Uterus (tissue), 4 donors: ENCODE results near the gene VSIR. TPM values are rescaled to one million over a fixed set of nuclear protein-coding genes. Genes with fewer than 3 reads are reported as not detected.

Experiments used
- DNase-seq, 2 donors: peaks; one replicate each; pipeline ENCODE4 v3.0.0-alpha.2; 2019 to 2020
- H3K27ac ChIP-seq, 2 donors: fragments of 200-600 bp; sonication (generic); 1 replicate in 1 of 2; 2 replicates in 1 of 2; pipeline ENCODE4 v1.5.1; 2016 to 2018
- H3K27me3 ChIP-seq, 2 donors: fragments of 200-600 bp; sonication (generic); one replicate each; pipeline ENCODE4 v1.5.1; 2018 to 2019; ENCODE audit warnings: control low read depth in 1 of 2
- H3K36me3 ChIP-seq, 2 donors: fragments of 200-600 bp; sonication (generic); one replicate each; pipeline ENCODE4 v1.5.1; 2019; ENCODE audit warnings: control low read depth in 1 of 2
- H3K4me1 ChIP-seq, 2 donors: fragments of 200-600 bp; sonication (generic); one replicate each; pipeline ENCODE4 v1.5.1; 2018 to 2019; ENCODE audit warnings: control low read depth in 1 of 2
- H3K4me3 ChIP-seq, 2 donors: fragments of 200-600 bp; sonication (generic); 1 replicate in 1 of 2; 2 replicates in 1 of 2; pipeline ENCODE4 v1.5.1; 2018 to 2019; ENCODE audit warnings: mild to moderate bottlenecking in 1 of 2
- H3K9me3 ChIP-seq, 2 donors: fragments of 200-600 bp; sonication (generic); one replicate each; pipeline ENCODE4 v1.5.1; 2019; ENCODE audit warnings: control low read depth in 1 of 2
- POLR2A ChIP-seq, 2 donors: fragments of 450-650 bp; IDR thresholded peaks; one replicate each; pipeline ENCODE4 v1.6.1; 2016; ENCODE audit warnings: antibody characterized with exemption in 2 of 2, mild to moderate bottlenecking in 1 of 2, moderate library complexity in 1 of 2
- intact Hi-C: fragments of 100-400 bp; cut with DNase I; formaldehyde crosslinking; loops from one replicate; pipeline ENCODE4 v1.15.1; 2023; ENCODE audit warnings: low total_unique reads
- total RNA-seq, 4 donors: library from RNA; depleted of rRNA in 3 of 4; stranded (reverse); fragments of >200 nt in 3 of 4; gene quantifications; one replicate each; pipeline versions ENCODE4 v1.1.0 to v1.2.4, GENCODE V29; 2014 to 2023
- TF ChIP-seq, protein P1 (sequence below), 4 experiments: fragments of 200-600 bp in 2 of 4; fragments of 450-650 bp in 2 of 4; sonication (generic) in 2 of 4; IDR thresholded peaks; one replicate each; pipeline ENCODE4 v1.5.1; 2016 to 2019; ENCODE audit warnings: antibody characterized with exemption in 4 of 4, mild to moderate bottlenecking in 2 of 4, moderate library complexity in 1 of 4
- donor health status: DM: yes; HTN: yes; CAD: no.

The VSIR gene
- total RNA-seq, 4 donors from 2014 or later, result 18.9 to 127 (median 36.7) TPM

DNA sequence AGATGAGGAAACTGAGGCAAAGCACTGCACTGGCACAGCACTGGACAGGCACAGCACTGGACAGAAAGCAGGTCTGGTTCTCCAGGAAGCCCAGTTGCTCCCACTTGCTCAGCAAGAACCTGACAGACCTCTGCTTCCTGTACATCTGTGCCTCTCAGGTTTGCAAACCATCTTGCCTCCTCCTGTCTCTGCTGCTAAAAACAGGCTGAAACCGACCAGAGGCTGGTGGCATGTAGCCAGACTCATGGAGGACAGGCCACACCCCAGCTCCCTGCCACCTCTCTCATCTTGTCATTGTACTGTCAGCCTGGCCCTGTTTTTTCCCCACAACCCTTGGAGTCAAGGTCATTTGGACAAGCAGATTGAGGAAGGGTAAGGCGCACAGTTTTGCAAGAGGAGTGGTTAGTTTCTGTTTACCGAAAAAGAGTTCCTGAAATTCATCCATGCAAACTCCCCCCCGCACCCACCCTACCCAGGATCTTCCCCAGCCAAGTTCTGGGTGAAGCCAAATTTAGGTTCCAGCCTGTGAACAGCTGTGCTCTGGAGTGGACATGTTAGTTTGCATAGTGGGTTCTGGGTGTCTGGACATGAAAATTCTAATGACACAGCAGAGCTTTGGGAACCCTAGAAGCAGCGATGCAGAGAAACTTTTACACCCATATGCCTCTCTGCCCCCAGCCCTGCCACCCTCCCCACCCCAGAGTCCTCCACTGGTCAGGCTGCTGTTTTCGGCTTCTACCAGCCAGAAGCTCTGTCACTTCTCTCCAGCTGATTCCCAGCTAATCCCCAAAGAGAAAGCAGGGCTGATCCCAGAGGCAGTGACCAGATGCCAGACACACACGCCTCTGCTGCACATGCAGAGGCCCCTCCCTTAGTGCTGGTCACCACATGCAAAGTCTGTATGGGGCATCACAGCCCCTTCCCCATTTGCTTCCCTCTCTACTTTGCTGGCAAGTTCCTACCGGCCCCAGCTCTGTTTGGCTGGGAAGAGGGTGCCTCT is 45.3 kb downstream of the VSIR start:
- Histone ChIP-seq H3K9me3 (no peaks in the 10 kb centered on the region), H3K4me1 (peaks cover 0 to 21% of the 10 kb centered on the region in 2 donors), H3K4me3 (no peak overlapping the region), H3K27me3 (no peaks in the 10 kb centered on the region), H3K36me3 (no peaks in the 10 kb centered on the region), H3K27ac (peak overlapping the region; percentile 65 to 82)
- intact Hi-C loops, result no loop called here
- DNase-seq, result peak; percentile 67 to 68
- TF ChIP-seq, protein P1, sequence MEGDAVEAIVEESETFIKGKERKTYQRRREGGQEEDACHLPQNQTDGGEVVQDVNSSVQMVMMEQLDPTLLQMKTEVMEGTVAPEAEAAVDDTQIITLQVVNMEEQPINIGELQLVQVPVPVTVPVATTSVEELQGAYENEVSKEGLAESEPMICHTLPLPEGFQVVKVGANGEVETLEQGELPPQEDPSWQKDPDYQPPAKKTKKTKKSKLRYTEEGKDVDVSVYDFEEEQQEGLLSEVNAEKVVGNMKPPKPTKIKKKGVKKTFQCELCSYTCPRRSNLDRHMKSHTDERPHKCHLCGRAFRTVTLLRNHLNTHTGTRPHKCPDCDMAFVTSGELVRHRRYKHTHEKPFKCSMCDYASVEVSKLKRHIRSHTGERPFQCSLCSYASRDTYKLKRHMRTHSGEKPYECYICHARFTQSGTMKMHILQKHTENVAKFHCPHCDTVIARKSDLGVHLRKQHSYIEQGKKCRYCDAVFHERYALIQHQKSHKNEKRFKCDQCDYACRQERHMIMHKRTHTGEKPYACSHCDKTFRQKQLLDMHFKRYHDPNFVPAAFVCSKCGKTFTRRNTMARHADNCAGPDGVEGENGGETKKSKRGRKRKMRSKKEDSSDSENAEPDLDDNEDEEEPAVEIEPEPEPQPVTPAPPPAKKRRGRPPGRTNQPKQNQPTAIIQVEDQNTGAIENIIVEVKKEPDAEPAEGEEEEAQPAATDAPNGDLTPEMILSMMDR (IDR thresholded peaks at IDR 0.05), result no peak
- no peak for TF ChIP-seq POLR2A (IDR thresholded peaks at IDR 0.05)

DNA sequence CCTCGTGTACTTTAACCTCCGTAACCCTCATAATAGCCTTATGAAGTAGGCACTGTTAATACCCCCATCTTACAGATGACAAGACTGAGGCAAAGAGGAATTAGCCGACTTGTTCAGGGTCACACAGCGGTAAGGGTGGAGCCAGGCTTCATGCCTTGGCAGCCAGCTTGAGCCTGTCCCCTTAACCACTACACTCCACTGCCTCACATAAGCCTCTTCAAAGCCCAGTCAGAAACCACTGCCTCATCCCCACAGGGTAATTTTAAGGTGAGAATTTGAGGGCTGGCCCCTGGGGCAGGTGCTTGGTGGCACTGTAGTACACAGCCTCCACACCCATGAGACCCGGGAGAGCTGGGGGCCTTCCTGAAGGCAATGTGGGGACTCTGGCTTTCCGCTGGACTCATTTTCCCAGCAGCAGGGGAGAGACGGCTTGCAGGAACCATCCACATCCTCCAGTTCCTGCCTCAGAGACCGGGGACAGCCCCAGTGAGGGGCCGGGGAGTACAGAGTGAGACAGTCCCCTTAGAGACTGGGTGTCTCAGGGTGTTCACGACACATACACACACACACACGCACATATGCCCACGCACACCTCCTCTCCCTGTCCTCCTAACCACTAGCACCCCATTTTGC is 46.1 kb downstream of the VSIR start:
- peak overlapping the region; percentile 65 to 82 for H3K27ac ChIP-seq
- TF ChIP-seq, protein P1 (IDR thresholded peaks at IDR 0.05), result no peak
- TF ChIP-seq POLR2A (IDR thresholded peaks at IDR 0.05), result no peak
- intact Hi-C loops, result no loop called here
- no peak for DNase-seq
- H3K4me1 ChIP-seq, result peaks cover 0 to 21% of the 10 kb centered on the region in 2 donors
- H3K36me3 ChIP-seq, result no peaks in the 10 kb centered on the region
- no peak overlapping the region for H3K4me3 ChIP-seq
- H3K9me3 ChIP-seq, result no peaks in the 10 kb centered on the region
- H3K27me3 ChIP-seq, result no peaks in the 10 kb centered on the region

DNA sequence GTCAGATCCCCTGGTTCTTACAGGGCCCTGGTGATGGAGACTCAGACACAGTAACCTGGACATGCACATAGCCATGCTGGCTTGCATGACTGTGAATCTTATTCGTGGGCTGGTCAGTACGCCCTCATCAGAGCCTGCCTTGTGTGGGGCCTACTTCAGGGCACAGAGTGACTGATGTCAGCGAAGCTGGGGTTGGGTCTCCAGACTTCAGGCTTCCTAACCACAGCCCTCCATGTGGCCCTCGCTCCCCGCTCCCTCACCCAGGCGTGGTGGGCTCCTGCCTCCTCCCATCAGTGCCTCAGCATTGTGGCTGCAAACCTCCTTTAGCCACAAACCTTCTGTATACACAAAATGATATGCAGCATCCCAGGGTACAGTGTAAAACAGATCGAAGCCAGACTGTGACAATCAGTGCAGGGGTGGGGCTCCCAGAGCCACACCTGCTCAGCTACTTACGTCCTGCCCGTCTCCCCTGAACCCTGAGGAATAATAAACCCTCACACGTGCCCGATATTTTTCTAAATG is 46.7 kb downstream of the VSIR start:
- intact Hi-C loops, result no loop called here
- peak overlapping the region; percentile 65 to 82 for H3K27ac ChIP-seq
- no peak for DNase-seq

DNA sequence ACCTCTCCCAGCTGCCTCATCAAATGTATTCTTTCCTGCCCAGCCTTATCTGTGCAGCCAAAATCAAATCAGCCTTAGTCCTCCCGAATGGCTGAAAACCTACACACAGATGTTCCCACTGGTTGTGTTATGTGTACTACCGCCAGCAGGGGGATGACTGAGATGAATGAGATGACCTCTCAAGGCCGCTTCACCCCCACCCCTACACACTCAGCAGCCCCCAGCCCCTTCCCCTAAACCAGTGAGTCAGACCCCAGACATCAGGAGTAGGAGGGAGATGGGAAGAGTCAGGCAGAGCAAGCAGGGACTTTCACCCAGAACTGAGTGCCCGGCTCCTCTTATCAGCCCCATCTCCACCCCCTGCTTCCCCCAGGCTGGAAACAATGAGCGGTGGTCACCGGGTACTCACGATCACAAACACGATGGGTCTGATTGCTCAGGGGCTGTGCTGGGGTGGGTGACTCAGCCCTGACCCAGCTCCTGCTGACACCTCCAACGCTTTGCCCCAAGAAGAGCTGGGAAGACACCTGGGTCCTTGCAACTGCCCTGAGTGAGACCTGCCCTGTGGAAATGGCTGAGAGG is 47.2 kb downstream of the VSIR start:
- no peaks in the 10 kb centered on the region for H3K9me3 ChIP-seq
- H3K4me3 ChIP-seq, result no peak overlapping the region
- no peaks in the 10 kb centered on the region for H3K36me3 ChIP-seq
- no peak for DNase-seq
- H3K27me3 ChIP-seq, result no peaks in the 10 kb centered on the region
- H3K27ac ChIP-seq, result peak overlapping the region in 1 of 2 donors; percentile 25
- intact Hi-C loops, result no loop called here
- TF ChIP-seq POLR2A (IDR thresholded peaks at IDR 0.05), result no peak
- TF ChIP-seq, protein P1 (IDR thresholded peaks at IDR 0.05), result peak in 1 of 4 experiments; percentile 7
- peaks cover 0 to 21% of the 10 kb centered on the region in 2 donors for H3K4me1 ChIP-seq

More for the DNA sequence above, 46.7 kb downstream of the VSIR start:
- no peaks in the 10 kb centered on the region for H3K9me3 ChIP-seq
- peaks cover 0 to 21% of the 10 kb centered on the region in 2 donors for H3K4me1 ChIP-seq
- no peak overlapping the region for H3K4me3 ChIP-seq
- no peaks in the 10 kb centered on the region for H3K27me3 ChIP-seq
- TF ChIP-seq, protein P1 (IDR thresholded peaks at IDR 0.05), result no peak
- no peak for TF ChIP-seq POLR2A (IDR thresholded peaks at IDR 0.05)
- no peaks in the 10 kb centered on the region for H3K36me3 ChIP-seq
